ENCODE results near the gene MED22.

Gene MED22

DNA sequence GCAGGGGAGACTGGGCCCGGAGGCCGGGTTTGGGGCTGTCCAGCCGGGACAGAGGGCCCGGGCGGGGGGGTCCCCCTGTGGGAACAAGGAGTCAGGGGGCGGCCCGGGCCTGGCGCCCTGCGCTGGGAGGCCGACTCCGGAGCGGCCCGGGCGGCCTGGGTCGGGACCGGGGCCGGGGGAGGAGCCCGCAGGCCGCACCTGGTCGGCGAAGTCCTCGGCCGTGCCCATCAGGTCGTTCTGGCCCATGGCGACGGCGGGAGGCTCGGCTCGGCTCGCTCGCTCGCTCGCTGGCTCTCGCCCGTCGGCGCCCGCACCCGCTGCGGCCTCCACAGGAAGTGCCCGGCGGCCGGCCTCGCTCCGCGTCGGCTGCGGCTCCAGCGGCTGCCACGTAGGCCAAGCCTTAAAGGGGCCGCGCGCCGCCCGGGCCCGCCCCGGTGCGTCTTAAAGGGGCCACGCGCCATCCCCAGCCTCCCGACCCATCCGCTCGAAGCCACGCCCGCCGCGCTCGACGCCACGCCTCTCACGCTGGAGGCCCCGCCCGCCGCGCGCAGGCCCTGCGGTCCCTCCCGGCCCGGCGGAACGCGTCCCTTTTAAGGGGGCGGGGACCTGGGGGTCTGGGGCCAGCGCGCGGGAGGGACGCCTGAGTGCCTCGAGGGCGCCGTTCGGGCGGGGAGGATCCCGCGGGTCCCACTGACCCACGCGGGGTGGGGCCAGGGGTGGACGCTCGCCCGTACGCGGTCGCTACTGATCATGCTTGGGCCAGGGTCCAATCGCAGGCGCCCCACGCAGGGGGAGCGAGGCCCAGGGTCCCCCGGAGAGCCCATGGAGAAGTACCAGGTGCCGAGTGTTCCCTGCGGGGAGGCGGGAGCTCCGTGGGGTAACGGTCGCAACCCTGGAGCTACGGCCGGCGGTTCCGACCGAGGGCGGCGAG, 28.1 kb upstream of the MED22 start, which contains the start of the genes STKLD1 and SURF4:
Gene STKLD1, plus strand, starts transcription at position 643 of the 931 bp plus-strand sequence. Its CDS starts 108 bp downstream, at position 751.
Gene SURF4, minus strand, starts transcription at position 337 of the 931 bp plus-strand sequence. Its CDS starts 91 bp downstream, at position 246.
- peak; percentile 83 for DNase-seq

DNA sequence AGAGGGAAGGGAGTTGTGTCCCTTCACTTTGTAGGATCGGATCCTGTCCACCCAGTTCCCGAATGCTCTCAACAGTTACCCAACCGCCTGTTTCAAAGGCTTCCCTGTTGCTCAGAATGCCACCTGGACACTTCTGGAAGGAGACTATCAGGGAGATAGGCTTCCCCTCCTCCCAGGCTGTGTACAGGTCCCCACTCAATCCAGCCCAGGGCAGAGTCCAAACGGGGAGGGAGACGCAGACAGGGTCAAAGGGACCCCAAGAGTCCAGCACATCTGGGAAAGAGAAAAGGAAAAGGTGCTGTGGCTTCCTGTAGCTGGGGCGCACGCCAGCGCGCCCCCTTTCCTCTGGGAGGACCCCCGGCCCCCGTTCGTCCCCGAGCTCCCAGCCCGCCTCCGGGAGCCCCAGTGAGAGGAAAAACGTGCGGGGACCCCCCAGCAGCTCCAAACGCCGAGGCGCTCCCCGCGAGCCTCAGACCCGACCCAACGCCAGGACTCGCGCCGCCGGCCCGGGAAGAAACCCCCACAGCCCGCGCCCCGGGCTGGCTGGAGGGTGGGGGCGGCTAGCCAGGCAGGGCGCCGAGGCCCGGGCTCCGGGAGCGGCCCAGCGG, 27.3 kb upstream of the MED22 start:
- DNase-seq: peak; percentile 20

DNA sequence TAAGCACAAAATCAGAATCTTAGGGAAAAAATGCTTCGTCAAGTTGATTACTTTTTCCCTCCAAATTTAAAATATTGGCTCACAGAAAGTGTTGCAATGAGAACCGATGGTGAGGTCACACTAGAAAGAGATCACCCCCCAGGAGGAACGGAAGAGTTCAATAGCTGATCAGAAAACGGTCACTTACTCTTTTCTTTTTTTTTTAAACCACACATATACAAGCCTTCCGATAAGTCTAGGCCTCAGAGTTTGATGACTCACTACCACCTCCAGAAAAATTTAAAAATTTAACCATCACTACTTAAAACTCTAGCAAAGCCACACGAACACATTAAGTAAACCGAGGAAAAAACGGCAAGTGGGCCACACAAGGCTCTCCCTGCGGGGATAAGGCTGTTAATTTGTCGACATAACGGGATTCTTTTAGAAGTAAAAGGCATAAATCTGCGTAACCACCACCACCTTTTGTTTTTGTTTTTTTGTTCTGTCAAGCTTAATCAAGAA, 26.7 kb upstream of the MED22 start:
- DNase-seq: no peak

- no peak for DNase-seq
These were observed 24.2 kb upstream of the MED22 start for GRCh38 chr9:133372144-133372543.

DNA sequence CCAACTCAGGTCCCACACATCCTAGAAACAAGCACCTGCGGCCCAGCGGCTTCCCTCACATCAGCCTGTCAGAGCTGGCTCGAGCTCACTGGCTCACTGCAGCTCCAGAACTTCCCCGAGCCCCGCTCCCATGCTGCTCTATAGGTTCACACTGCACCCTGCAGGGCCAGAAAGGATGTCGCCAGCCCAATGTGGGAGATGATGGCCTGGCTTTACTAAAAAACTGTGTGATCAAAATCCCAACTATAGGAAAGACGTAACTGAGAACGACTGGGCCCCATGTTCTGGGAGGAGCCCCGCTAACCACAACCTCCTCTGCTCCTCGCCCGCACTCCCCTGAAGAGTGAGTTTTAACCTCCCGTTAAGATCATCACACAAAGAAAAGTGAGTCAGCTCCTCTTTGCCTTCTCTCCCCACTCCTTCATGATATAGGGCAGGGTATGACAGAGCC, 23.4 kb upstream of the MED22 start:
- no peak for DNase-seq

DNA sequence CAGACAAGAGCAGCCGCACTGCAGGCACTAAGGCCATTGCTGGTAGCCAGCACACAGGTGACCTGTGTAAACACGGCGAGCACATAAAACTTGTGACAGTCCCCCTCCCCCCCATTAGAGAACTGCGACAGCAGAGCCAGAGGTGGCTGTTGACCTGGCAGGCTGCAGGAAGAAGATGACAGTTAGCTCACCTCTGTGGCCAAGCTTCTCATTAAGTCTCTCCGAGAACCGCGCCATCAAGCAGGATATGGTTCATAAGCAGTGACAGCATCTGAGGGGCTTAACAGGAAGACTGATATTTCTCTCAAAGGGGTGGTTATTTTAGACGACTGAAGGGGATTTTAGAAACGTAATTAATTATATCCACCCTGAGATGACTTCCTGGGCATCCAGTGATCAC, 22.8 kb upstream of the MED22 start:
- no peak for DNase-seq

DNA sequence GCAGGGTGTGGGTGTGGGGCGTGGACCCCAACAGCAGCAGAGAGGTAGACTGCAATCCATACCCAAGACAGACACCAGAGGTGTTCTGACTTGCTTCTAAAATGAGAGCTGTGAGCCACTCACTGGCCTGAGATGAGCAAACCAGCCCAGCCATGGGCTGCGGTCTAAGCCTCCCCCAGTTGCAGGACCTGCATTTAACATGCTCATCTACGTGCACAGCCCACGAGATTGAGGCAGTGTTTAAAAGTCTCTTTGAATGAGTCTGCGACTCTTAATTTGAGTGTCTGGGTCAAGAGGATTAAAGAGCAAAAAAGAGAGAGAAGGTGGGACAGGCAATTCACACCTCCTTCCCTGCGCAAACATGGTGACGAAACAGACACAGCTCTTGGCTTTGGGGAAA, 22.0 kb upstream of the MED22 start:
- DNase-seq: no peak

GRCh38 chr9:133369422-133369821, 21.5 kb upstream of the MED22 start:
- DNase-seq: no peak

- no peak for DNase-seq
These were observed 20.4 kb upstream of the MED22 start for GRCh38 chr9:133368249-133368881.

GRCh38 chr9:133367778-133368177, 19.8 kb upstream of the MED22 start:
- no peak for DNase-seq

GRCh38 chr9:133367221-133367620, 19.3 kb upstream of the MED22 start:
- DNase-seq: no peak

GRCh38 chr9:133366435-133366834, 18.5 kb upstream of the MED22 start:
- no peak for DNase-seq

- no peak for DNase-seq
These were observed 14.6 kb upstream of the MED22 start for GRCh38 chr9:133362359-133363044.

GRCh38 chr9:133361507-133362092, 13.7 kb upstream of the MED22 start:
- no peak for DNase-seq

DNA sequence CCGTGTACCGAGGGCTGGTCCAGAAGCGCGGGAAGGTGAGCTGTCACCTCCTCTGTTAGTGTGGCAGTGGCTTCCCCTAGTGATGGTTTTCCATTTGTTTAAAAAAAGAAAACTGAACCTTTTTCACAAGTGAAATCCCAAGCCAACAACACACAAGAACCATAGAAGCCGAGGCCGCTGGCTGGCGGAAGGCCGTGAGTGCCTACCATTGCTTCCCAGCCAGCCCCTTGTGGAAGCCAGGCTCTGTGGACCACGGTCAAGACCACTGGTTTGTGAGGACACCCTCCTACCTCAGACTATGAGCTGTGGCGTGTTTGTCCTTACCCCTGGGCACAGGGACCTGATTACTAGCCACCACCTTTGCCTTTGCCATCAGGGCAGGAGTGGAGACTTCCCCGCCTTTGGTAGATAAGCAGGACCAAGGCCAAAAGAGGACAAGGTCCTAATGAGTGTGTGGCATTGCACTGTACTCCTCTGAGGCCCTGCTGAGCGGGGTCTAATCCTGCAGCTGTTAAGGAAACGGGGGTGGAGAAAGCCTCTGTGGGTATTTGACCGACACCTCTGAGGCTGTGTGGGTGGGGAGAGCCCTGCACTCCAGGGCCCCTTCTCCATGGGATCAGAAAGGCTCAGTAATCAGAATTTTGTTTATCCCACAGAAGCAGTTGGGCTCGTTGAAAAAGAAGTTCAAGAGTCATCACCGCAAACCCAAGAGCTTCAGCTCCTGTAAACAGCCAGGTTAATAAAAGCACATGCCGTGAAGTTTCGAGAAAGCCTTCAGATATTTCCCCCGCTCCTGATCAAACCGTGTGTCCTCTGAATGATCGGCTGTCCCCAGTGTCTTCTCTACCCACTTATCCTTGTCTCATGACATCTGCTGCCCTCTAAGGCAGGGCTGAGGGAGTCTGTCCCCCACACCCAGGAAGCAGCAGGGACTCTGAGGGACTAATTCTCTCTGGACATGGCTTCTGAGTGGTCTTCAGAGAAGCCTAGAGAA, 12.8 kb upstream of the MED22 start:
- no peak for DNase-seq

DNA sequence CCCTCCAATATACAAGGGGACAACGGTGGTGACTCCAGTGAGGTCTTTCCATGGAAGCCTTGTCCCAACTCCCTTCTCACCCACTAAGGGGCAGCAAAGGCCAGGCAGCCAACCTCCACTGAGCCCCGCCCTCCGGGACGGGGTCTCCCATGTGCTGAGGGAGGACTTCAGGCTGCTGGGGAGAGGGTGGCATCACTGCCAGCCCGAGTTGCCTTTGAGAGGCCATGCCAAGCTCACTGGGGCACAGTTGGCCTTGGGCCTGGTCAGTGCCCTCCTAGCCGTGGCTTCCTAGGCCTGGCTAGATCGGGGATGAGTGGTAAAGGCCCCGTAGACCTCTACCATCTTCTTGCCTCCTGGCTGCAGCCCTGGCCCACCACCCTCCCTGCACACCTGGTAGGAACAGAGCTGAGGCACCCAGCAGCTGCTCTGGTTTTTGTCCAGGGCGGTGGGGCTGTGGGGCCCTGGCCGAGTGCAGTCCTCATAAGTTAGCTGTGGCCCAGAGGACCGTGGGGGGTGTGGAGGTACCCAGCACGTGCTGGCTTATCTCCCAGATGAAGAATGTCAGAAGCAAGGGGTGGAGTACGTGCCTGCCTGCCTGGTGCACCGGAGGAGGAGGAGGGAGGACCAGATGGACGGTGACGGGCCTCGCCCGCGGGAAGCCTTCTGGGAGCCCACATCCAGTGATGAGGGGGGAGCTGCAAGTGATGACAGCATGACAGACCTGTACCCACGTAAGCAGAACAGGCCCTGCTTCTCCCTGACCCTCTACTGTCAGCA, 11.7 kb upstream of the MED22 start:
- DNase-seq: no peak

DNA sequence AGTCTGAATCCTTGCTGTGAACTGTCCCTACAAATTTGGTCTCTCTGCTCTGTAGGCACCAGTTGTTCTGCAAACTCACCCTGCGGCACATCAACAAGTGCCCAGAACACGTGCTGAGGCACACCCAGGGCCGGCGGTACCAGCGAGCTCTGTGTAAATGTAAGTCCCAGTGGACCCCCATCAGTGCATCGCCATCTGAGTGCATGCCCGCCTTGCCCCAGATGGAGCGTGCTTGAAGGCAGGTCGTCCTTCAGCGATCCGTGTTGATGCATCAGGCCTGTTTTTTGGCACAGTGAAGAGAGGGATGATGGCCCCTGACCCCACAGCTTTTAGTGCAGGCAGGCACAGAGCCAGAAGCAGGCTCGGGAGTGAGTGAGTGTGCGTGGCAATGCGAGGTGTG, 9.7 kb upstream of the MED22 start:
- no peak for DNase-seq

GRCh38 chr9:133356391-133357091, 8.6 kb upstream of the MED22 start, which contains the start of the genes SURF1 and SURF2:
Gene SURF1 (minus strand): TSS chr9:133356487. CDS start chr9:133356453, 34 bp downstream.
Gene SURF2 (plus strand): TSS chr9:133356550. CDS start chr9:133356593, 43 bp downstream.
- DNase-seq: peak; percentile 80

DNA sequence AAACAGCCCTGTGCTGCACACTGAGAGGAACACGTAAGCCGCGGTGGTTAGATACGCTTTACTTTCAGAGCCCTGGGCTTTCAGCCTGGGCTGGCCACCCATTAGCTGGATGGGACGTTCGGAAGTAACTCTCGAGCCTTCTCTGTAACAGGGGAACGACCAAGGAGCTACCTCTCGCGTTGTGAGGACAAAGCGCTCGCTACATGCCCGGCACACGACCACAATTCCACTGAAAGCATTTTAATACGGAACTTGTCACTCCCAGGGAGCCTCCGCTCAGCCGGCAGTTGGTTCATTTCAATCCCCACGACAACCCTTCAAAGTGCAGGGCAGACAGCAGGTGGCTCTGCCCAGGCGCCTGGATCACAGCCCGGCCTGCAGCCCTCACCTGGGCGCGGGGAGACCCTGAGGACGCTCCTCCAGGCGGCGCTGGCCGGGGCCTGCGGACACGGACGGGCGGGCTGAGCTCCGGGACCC, 8.0 kb upstream of the MED22 start:
- DNase-seq: no peak
